Smooth muscle cell (in vitro differentiated cells): Measurements from ENCODE around the gene CAMKMT. TPM values are rescaled to one million over a fixed set of nuclear protein-coding genes. Genes with fewer than 3 reads are reported as not detected.

Experiments
- DNase-seq: peaks from one replicate; lab custom pipeline; 2025; ENCODE audit not compliant: unreplicated experiment; lab: John Stamatoyannopoulos, UW
- H2AFZ ChIP-seq: fragments of 200-600 bp; sonication (generic); 2 replicates; pipeline ENCODE4 v1.6.0; 2016; ENCODE audit warnings: antibody characterized with exemption, low read depth, mild to moderate bottlenecking
- H3F3A ChIP-seq: fragments of 200-600 bp; sonication (generic); 2 replicates; pipeline ENCODE4 v1.6.0; 2017; ENCODE audit warnings: antibody characterized with exemption, low read depth
- H3K27ac ChIP-seq: fragments of 200-600 bp; sonication (generic); 2 replicates; pipeline ENCODE4 v1.5.1; 2016; ENCODE audit warnings: low read depth, mild to moderate bottlenecking
- H3K27me3 ChIP-seq: fragments of 200-600 bp; sonication (generic); 2 replicates; pipeline ENCODE4 v1.6.1; 2016; ENCODE audit warnings: low read depth, mild to moderate bottlenecking
- H3K36me3 ChIP-seq: fragments of 200-600 bp; sonication (generic); 2 replicates; pipeline ENCODE4 v1.5.1; 2016; ENCODE audit warnings: low read depth
- H3K4me1 ChIP-seq: fragments of 200-600 bp; sonication (generic); 2 replicates; pipeline ENCODE4 v1.5.1; 2016; ENCODE audit warnings: low read depth
- H3K4me2 ChIP-seq: fragments of 200-600 bp; sonication (generic); 2 replicates; pipeline ENCODE4 v1.6.0; 2016; ENCODE audit warnings: mild to moderate bottlenecking
- H3K4me3 ChIP-seq: fragments of 200-600 bp; sonication (generic); 2 replicates; pipeline ENCODE4 v1.5.1; 2016; ENCODE audit warnings: mild to moderate bottlenecking
- H3K79me2 ChIP-seq: fragments of 200-600 bp; sonication (generic); 2 replicates; pipeline ENCODE4 v1.6.0; 2016; ENCODE audit warnings: low read depth, mild to moderate bottlenecking
- H3K9ac ChIP-seq: fragments of 200-600 bp; sonication (generic); 2 replicates; pipeline ENCODE4 v1.6.0; 2016; ENCODE audit warnings: low read depth
- H3K9me3 ChIP-seq: fragments of 200-600 bp; sonication (generic); replicated peaks from 2 replicates; pipeline ENCODE4 v1.5.1; 2016; ENCODE audit warnings: low read depth
- H4K20me1 ChIP-seq: fragments of 200-600 bp; sonication (generic); 2 replicates; pipeline ENCODE4 v1.6.0; 2016; ENCODE audit warnings: low read depth
- WGBS: methylation state at CpG from one replicate; pipeline ENCODE4 v1.1.7; 2016; ENCODE audit warnings: low lambda C conversion rate; 5-methylcytosine and 5-hydroxymethylcytosine counted together
- polyA plus RNA-seq: library from polyadenylated mRNA; unstranded; fragments of >200 nt; fragmentation: Nextera tagmentation; extraction: Ambion mirVana; gene quantifications from 2 replicates; pipeline ENCODE4 v1.2.1, GENCODE V29; 2016
- total RNA-seq: library from RNA; depleted of rRNA; stranded (reverse); fragments of >200 nt; gene quantifications from 2 replicates; pipeline ENCODE4 v1.2.3, GENCODE V29; 2014
- TF ChIP-seq, protein P1 (sequence below): fragments of 200-600 bp; sonication (generic); IDR thresholded peaks from 2 replicates; pipeline ENCODE4 v1.5.1; 2017; ENCODE audit warnings: borderline replicate concordance, mild to moderate bottlenecking, antibody characterized with exemption; ENCODE audit not compliant: insufficient read depth, poor library complexity, severe bottlenecking

Gene CAMKMT
- total and polyA plus RNA-seq, 2 experiments from 2014 or later = 7.2 to 7.6 TPM

DNA sequence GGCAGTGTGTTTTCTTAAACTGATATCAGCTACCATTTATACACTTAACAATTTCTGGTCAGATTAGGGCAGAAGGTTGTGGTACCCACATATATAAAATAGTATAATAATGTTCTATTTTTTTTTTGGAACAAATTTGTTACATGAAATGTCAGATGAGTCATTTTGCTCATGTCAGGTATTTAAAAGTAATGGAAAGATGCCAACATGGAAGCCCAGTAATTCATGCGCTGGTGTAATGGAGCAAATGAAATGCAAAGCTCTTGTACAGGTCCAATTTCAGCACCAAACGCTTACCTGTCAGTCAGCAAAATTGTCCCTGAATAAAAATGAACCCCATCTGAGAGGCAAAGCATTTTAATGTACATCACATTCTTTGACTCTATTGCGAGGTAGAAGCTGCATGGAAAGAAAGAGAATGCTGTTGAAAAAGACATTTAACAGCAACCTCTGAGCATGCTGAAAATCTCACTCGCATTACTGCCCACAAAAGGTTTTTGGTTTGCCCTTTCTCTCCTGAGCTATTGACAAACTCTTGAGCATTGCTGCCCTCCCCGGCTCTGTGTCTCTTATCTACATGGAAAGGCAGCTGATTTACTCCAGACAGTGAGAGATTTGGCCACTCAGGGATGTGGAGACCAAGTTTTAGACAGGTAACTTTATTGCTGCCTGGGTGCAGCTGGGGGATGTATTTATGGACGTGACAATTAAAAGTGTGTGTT is 217.5 kb downstream of the CAMKMT start:
- Histone ChIP-seq H3K79me2 (no peaks in the 10 kb centered on the region), H3K4me3 (no peak overlapping the region), H3K27me3 (no peaks in the 10 kb centered on the region), H3K9ac (no peak overlapping the region), H4K20me1 (no peaks in the 10 kb centered on the region), H2AFZ (no peak overlapping the region), H3K36me3 (no peaks in the 10 kb centered on the region), H3F3A (no peaks in the 10 kb centered on the region), H3K27ac (peak overlapping the region; percentile 55), H3K4me1 (peaks cover 16% of the 10 kb centered on the region), H3K4me2 (peak overlapping the region; percentile 75), H3K9me3 (no peaks in the 10 kb centered on the region)
- TF ChIP-seq, protein P1, sequence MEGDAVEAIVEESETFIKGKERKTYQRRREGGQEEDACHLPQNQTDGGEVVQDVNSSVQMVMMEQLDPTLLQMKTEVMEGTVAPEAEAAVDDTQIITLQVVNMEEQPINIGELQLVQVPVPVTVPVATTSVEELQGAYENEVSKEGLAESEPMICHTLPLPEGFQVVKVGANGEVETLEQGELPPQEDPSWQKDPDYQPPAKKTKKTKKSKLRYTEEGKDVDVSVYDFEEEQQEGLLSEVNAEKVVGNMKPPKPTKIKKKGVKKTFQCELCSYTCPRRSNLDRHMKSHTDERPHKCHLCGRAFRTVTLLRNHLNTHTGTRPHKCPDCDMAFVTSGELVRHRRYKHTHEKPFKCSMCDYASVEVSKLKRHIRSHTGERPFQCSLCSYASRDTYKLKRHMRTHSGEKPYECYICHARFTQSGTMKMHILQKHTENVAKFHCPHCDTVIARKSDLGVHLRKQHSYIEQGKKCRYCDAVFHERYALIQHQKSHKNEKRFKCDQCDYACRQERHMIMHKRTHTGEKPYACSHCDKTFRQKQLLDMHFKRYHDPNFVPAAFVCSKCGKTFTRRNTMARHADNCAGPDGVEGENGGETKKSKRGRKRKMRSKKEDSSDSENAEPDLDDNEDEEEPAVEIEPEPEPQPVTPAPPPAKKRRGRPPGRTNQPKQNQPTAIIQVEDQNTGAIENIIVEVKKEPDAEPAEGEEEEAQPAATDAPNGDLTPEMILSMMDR = no peak
- no peak for DNase-seq
- WGBS = 81% methylated on average over 6 of the region's 6 CpGs

DNA sequence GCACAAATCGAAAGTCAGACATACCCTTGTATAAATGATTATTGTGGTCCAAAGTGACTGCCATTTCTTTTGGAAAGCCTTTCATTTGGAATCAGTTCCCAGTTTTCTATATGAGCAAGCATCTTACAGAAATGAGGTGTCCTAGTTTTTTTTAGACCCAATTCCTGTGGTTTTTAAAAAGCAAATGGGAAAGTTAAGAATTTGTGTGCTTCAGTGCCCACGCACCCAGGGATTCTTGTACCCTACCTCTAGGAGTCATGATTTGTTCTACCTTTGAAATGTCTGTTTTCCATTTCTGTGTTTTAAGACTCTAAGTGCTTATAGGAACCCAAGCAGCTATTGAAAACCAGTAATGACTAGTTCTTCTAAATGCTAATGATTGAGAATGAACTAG is 218.1 kb downstream of the CAMKMT start:
- TF ChIP-seq, protein P1 = no peak
- Histone ChIP-seq H3K27me3 (no peaks in the 10 kb centered on the region), H2AFZ (no peak overlapping the region), H3K9me3 (no peaks in the 10 kb centered on the region), H3K27ac (no peak overlapping the region), H4K20me1 (no peaks in the 10 kb centered on the region), H3K9ac (no peak overlapping the region), H3F3A (no peaks in the 10 kb centered on the region), H3K36me3 (no peaks in the 10 kb centered on the region), H3K4me3 (no peak overlapping the region), H3K4me2 (no peak overlapping the region), H3K79me2 (no peaks in the 10 kb centered on the region), H3K4me1 (peaks cover 16% of the 10 kb centered on the region)
- WGBS = 85% methylated on average over 2 of the region's 2 CpGs
- no peak for DNase-seq

DNA sequence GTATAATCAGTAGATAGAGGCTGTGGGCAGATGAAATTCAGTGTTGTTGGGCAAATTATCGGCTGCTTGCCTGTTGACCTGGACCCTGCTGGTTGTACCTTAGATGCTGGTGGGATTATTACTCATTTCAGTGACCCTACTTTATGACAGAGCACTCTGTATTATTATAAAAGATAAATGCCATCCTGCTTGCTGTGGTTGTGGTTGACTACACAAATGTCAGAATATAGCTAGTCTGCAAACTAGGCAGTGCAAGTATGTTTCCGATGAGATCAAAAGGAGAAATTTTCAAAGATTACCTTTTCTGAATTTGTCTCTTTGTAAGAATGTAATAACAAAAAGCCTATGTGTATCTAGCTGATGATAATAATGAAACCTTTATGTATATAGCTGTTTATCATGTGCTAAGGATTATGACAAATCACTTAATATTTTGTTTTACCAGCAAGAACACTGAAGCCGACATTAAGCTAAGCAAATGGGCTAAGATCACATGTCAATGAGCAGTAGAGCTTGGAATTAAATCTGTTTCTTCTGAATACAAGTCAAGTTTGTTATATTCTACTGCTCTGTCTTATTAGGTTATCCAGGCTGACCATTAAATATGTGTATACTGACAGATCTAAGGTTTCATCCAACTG is 219.2 kb downstream of the CAMKMT start:
- Histone ChIP-seq H4K20me1 (no peaks in the 10 kb centered on the region), H3K79me2 (no peaks in the 10 kb centered on the region), H3K9ac (no peak overlapping the region), H3K27ac (no peak overlapping the region), H3K9me3 (no peaks in the 10 kb centered on the region), H2AFZ (no peak overlapping the region), H3F3A (no peaks in the 10 kb centered on the region), H3K4me3 (no peak overlapping the region), H3K27me3 (no peaks in the 10 kb centered on the region), H3K4me2 (no peak overlapping the region), H3K4me1 (peaks cover 16% of the 10 kb centered on the region), H3K36me3 (no peaks in the 10 kb centered on the region)
- TF ChIP-seq, protein P1 = no peak
- over 99% methylated on average over 3 of the region's 3 CpGs for WGBS
- DNase-seq = no peak
